ENCODE data around the gene GID4.

GID4 gene

GRCh38 chr17:18042983-18043382 lies 3.8 kb downstream of the GID4 start:
- TF ChIP-seq TAF1 (IDR thresholded peaks at IDR 0.05; ENCODE audit: borderline replicate concordance, insufficient read depth, low read length) (no peak), FOXP2 (optimal IDR thresholded peaks at IDR 0.05; ENCODE audit: borderline replicate concordance, extremely low read depth, extremely low read length, insufficient read depth) (no peak), SIN3A (IDR thresholded peaks at IDR 0.05; ENCODE audit: borderline replicate concordance, insufficient read depth, low read length) (no peak), POLR2AphosphoS5 (IDR thresholded peaks at IDR 0.05; ENCODE audit: low read depth, low read length) (no peak)
- TF ChIP-seq, protein P1, sequence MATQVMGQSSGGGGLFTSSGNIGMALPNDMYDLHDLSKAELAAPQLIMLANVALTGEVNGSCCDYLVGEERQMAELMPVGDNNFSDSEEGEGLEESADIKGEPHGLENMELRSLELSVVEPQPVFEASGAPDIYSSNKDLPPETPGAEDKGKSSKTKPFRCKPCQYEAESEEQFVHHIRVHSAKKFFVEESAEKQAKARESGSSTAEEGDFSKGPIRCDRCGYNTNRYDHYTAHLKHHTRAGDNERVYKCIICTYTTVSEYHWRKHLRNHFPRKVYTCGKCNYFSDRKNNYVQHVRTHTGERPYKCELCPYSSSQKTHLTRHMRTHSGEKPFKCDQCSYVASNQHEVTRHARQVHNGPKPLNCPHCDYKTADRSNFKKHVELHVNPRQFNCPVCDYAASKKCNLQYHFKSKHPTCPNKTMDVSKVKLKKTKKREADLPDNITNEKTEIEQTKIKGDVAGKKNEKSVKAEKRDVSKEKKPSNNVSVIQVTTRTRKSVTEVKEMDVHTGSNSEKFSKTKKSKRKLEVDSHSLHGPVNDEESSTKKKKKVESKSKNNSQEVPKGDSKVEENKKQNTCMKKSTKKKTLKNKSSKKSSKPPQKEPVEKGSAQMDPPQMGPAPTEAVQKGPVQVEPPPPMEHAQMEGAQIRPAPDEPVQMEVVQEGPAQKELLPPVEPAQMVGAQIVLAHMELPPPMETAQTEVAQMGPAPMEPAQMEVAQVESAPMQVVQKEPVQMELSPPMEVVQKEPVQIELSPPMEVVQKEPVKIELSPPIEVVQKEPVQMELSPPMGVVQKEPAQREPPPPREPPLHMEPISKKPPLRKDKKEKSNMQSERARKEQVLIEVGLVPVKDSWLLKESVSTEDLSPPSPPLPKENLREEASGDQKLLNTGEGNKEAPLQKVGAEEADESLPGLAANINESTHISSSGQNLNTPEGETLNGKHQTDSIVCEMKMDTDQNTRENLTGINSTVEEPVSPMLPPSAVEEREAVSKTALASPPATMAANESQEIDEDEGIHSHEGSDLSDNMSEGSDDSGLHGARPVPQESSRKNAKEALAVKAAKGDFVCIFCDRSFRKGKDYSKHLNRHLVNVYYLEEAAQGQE (IDR thresholded peaks at IDR 0.05; ENCODE audit: insufficient read depth in 1 of 2, low read depth in 2 of 2, low read length in 2 of 2), result no peak

GRCh38 chr17:18043491-18043890 lies 4.3 kb downstream of the GID4 start:
- TF ChIP-seq SIN3A (IDR thresholded peaks at IDR 0.05; ENCODE audit: borderline replicate concordance, insufficient read depth, low read length) (no peak), POLR2AphosphoS5 (IDR thresholded peaks at IDR 0.05; ENCODE audit: low read depth, low read length) (no peak), FOXP2 (optimal IDR thresholded peaks at IDR 0.05; ENCODE audit: borderline replicate concordance, extremely low read depth, extremely low read length, insufficient read depth) (no peak), TAF1 (IDR thresholded peaks at IDR 0.05; ENCODE audit: borderline replicate concordance, insufficient read depth, low read length) (no peak)
- TF ChIP-seq, protein P1 (IDR thresholded peaks at IDR 0.05; ENCODE audit: insufficient read depth in 1 of 2, low read depth in 2 of 2, low read length in 2 of 2), result no peak

DNA sequence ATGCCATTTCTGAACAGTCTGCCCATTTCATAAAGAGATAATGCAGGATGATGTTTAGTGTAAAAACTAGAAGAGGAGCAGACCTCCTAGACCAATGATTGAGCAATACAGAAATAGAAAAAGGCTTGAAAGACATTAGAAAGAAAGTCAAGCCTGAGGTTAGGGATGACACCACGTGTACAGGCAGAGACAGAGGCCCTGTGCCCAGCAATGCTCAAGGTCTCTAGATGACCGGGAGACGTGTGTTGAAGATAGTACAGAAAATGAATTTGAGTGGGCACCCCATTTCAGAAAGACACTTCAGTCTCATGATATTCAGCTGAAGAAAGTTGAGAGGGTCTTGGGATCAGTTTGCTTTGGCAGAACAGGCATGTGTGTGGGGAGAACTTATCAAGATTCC lies 5.4 kb downstream of the GID4 start:
- no peak for TF ChIP-seq POLR2AphosphoS5 (IDR thresholded peaks at IDR 0.05; ENCODE audit: low read depth, low read length)
- TF ChIP-seq FOXP2 (optimal IDR thresholded peaks at IDR 0.05; ENCODE audit: borderline replicate concordance, extremely low read depth, extremely low read length, insufficient read depth), result no peak

GRCh38 chr17:18045691-18046350 lies 6.6 kb downstream of the GID4 start:
- TF ChIP-seq, protein P1 (IDR thresholded peaks at IDR 0.05; ENCODE audit: insufficient read depth in 1 of 2, low read depth in 2 of 2, low read length in 2 of 2), result no peak
- TF ChIP-seq SIN3A (IDR thresholded peaks at IDR 0.05; ENCODE audit: borderline replicate concordance, insufficient read depth, low read length) (no peak), FOXP2 (optimal IDR thresholded peaks at IDR 0.05; ENCODE audit: borderline replicate concordance, extremely low read depth, extremely low read length, insufficient read depth) (no peak), POLR2AphosphoS5 (IDR thresholded peaks at IDR 0.05; ENCODE audit: low read depth, low read length) (no peak), TAF1 (IDR thresholded peaks at IDR 0.05; ENCODE audit: borderline replicate concordance, insufficient read depth, low read length) (no peak)

GRCh38 chr17:18055597-18055996 lies 16.4 kb downstream of the GID4 start:
- TF ChIP-seq FOXP2 (optimal IDR thresholded peaks at IDR 0.05; ENCODE audit: borderline replicate concordance, extremely low read depth, extremely low read length, insufficient read depth), result no peak
- TF ChIP-seq POLR2AphosphoS5 (IDR thresholded peaks at IDR 0.05; ENCODE audit: low read depth, low read length), result no peak
- no peak for TF ChIP-seq TAF1 (IDR thresholded peaks at IDR 0.05; ENCODE audit: borderline replicate concordance, insufficient read depth, low read length)
- TF ChIP-seq, protein P1 (IDR thresholded peaks at IDR 0.05; ENCODE audit: insufficient read depth in 1 of 2, low read depth in 2 of 2, low read length in 2 of 2), result no peak
